SIG-M5 treated with dmso at 0.1 percent for 504 hours (cell line): ENCODE results near the gene SLC5A5.

ENCODE experiments used
- DNase-seq: peaks from one replicate; lab custom pipeline; 2025; ENCODE audit not compliant: unreplicated experiment; lab: John Stamatoyannopoulos, UW

SLC5A5 gene

GRCh38 chr19:17847538-17848366, 24.0 kb upstream of the SLC5A5 start, which contains the start of gene JAK3:
TSS of gene JAK3 (minus strand) at chr19:17847982. CDS start at chr19:17844417, 3,565 bp downstream.
- DNase-seq = no peak

DNA sequence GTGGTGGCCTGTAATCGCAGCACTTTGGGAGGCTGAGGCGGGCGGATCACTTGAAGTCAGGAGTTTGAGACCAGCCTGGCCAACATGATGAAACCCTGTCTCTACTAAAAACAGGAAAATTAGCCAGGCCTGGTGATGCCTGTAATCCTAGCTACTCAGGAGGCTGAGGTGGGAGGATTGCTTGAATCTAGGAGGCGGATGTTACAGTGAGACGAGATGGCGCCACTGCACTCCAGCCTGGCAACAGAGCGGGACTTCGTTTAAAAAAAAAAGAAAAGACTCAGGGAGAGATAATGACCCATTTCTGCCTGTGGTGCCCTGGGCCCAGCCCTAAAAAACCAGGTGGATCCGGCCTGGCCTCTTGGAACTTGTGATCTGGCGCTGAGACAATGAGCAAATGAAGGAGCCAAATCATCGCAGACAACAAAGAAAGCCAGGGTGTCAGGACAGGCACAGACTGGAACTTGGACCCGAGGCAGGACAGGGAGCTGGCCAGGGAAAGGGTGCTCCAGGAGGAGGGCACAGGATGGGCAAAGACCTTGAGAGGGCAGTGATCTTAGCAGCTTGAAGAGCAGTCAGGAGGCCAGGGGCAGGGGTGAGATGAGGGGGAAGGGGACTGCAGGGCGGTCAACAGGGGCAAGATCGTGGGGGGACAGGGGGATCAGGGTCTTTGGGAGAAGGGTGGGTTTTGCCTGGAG, 23.0 kb upstream of the SLC5A5 start:
- no peak for DNase-seq

- DNase-seq = no peak
Measured at GRCh38 chr19:17854061-17854460, 17.7 kb upstream of the SLC5A5 start.

DNA sequence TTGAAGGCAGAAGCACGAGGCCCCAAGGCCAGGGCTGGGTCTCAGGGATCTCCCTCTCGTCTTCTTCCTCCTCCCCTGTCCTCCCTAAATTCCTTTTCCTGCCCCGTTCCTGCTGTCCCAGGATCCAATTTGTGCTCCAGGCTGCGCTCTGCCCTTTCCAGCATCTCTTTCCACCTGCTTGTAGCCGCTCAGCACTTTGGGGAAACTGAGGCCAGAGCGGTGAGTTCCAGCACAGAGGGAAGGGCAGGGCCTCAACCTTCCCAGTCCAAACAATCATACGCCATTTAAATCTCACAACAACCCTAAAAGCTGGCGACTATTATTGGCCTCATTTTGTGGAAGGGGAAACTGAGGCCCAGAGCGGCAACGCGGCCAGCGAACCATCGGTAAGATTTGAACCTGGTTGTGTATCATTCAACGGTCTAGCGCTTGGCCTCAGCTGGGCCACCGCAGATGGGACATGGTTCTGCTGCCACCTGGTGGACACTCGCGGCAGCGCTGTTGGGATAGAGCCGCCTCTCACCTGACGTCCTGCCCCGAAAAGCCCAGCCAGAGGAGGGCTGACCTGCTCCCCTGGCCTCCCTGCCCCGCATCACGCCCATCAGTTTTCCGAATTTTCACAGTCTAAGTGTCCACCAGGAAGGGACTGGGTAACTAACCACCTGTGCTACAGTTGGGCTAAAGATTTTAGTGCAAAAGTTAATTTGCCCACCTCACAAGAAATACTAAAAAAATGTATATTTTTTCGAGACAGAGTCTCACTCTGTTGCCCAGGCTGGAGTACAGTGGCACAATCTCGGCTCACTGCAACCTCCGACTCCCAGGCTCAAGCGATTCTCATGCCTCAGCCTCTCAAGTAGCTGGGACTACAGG, 16.2 kb upstream of the SLC5A5 start:
- peak; percentile 71 for DNase-seq

GRCh38 chr19:17859533-17860330, 12.0 kb upstream of the SLC5A5 start, which contains the start of gene RPL18A:
TSS of gene RPL18A (plus strand) at chr19:17859910. CDS start at chr19:17859957, 47 bp downstream.
- peak; percentile 99 for DNase-seq

- DNase-seq = no peak
Measured at GRCh38 chr19:17860331-17860992, 11.3 kb upstream of the SLC5A5 start.

DNA sequence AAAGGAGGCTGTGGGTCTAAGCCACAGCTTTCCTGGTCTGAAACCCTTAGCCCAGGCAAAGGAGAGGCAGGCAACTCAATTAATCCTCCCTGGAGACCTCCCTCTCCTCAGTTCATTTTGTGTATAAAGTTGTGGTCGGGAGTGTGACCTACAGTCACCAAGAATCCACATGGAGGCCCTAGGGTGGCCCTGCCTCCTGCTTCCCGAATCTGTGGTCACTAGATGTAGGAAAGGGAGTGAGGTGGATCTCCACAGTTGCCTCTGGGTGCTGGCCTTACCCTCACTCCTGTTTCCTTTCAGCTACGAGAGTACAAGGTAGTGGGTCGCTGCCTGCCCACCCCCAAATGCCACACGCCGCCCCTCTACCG, 10.8 kb upstream of the SLC5A5 start:
- no peak for DNase-seq

GRCh38 chr19:17861542-17862402, 10.0 kb upstream of the SLC5A5 start:
- no peak for DNase-seq

DNA sequence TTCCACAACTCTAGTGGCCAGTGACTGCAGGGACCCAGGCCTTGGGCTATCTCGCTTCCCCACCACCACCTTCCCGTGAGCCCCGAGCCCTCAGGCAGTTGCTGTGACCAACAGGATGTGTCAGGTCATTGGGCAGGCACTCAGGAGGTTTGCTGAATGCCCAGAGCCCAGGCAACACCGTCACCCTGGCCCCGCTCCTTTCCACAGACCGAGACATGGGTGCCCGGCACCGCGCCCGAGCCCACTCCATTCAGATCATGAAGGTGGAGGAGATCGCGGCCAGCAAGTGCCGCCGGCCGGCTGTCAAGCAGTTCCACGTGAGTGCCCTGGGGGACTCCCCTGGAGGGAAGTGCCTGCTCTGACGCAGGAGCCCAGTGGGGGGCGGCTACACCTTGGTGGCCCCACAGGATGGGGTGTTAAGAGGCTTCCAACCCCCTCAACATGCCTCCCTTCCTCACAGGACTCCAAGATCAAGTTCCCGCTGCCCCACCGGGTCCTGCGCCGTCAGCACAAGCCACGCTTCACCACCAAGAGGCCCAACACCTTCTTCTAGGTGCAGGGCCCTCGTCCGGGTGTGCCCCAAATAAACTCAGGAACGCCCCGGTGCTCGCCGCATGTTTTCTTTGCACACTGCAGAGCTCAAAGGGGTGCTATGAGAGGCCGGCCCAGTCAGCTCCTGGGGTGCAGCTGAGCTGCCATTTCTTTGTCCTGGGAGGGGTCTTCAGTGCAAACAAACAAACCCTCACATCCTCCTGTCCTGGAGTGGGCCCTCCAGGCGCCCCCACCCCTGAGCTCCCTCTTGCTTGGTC, 8.8 kb upstream of the SLC5A5 start:
- DNase-seq = no peak

DNA sequence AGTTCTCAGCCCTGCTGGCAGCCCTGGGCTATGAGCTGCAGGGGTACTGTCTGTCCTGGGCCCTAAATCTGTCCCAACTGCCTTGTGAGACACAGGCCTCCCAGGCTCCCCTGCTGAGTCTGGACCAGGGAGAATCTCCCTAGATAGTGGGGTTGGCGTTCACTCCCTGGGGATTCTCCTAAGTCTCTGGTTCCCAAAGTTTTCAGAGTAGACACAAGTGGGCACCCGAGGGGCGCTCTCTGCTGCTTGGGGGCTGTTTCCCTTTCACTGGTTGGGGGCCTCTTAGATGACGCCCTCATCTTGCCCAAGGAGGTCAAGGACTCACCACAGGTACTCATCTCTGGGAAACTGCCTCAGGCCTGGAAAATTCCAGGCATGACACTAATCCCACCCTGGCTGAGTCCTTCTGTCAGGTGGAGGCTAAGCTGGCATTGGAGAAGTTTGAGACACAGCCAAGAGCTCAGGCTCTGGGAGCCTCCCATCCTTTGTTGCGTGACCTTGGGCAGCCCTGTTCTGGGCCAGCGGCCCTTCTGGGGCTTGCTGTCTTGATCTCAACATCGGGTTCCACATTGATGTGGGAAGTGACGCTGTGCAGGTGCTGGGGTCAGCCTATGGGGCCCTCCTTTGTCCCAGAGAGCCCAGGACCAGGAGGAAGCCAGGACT, 8.1 kb upstream of the SLC5A5 start:
- no peak for DNase-seq

DNA sequence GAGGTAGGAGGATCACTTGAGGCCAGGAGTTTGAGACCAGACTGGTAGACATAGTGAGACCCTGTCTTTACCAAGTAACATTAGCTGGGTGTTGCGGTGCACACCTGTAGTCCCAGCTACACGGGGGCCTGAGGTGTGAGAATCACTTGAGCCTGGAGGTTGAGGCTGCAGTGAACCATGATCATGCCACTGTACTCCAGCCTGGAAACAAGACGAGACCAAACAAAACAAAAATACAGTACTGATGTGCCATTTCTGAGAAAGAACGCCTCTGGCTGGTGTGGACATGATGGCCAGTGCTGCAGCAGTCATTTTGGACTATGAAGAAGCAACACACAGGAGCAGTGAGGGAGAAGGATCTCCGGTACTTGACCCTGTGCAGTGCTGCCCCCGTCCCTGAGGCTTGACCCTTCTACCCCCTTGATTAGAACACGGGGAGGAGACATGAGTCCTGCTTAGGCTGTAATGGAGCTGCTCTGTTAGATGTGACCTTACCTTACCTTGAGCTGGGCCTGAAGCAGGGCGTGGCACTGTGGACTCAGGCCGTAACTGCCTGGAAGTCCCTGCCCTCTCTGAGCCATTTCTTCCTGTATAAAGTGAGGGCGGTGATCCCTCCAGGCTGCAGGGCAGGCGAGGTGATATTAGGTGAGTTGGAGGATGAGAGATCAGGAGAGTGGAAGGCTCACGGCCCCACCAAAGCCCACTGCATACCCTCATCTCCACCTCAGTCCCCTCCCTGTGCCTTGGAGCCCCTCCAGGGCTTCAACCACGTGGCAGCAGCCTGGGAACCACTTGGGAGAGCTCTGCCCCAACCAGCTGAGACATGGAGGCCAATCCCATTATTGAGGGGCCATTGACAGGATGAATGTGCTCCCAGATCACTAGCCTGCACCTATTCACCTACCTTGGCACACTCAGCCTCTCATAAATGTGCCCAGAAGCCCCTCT, 6.1 kb upstream of the SLC5A5 start:
- peak; percentile 39 for DNase-seq

- DNase-seq = no peak
Measured at GRCh38 chr19:17866312-17866963, 5.3 kb upstream of the SLC5A5 start.

GRCh38 chr19:17866964-17867486, 4.7 kb upstream of the SLC5A5 start:
- DNase-seq = no peak

GRCh38 chr19:17868669-17869068, 3.1 kb upstream of the SLC5A5 start:
- DNase-seq = no peak

GRCh38 chr19:17869114-17869608, 2.6 kb upstream of the SLC5A5 start:
- DNase-seq = no peak
